ENCODE results near the gene SFTPB. TPM values are rescaled to one million over a fixed set of nuclear protein-coding genes. Genes with fewer than 3 reads are reported as not detected.

The SFTPB gene
- polyA plus RNA-seq, 4 donors = 0.01 to 34.9 (median 6.0) TPM

- Histone ChIP-seq H3K27me3 (ENCODE audit: control insufficient read depth in 3 of 3, insufficient read depth in 3 of 3, low read length in 3 of 3) (peaks cover 0 to 5% (median 0%) of the 10 kb centered on the region in 3 donors), H3K4me1 (ENCODE audit: control insufficient read depth in 3 of 3, insufficient read depth in 2 of 3, low read depth in 1 of 3, low read length in 2 of 3) (peaks cover 0 to 3% (median 0%) of the 10 kb centered on the region in 3 donors), H3K4me3 (ENCODE audit: low read depth in 1 of 3, low read length in 3 of 3) (no peak overlapping the region), H3K27ac (ENCODE audit: low read depth in 1 of 3, low read length in 2 of 3) (peak overlapping the region in 1 of 3 donors; percentile 62), H3K9me3 (ENCODE audit: control insufficient read depth in 2 of 2, insufficient read depth in 1 of 2, low read depth in 1 of 2, low read length in 1 of 2) (no peaks in the 10 kb centered on the region), H3K36me3 (ENCODE audit: control insufficient read depth in 3 of 3, insufficient read depth in 2 of 3, low read depth in 1 of 3, low read length in 3 of 3) (no peaks in the 10 kb centered on the region)
- FAIRE-seq = no peak
- WGBS, 3 donors = 77 to 90% (median 78%) methylated on average over 2 of the region's 2 CpGs
- DNase-seq = peak in 1 of 2 donors; percentile 32
Observed at GRCh38 chr2:85705680-85706039, 37.7 kb upstream of the SFTPB start.

GRCh38 chr2:85704800-85705679, 37.0 kb upstream of the SFTPB start:
- 60 to 83% (median 64%) methylated on average over 8 of the region's 8 CpGs for WGBS, 3 donors
- no peaks in the 10 kb centered on the region for H3K9me3 ChIP-seq (ENCODE audit: control insufficient read depth in 2 of 2, insufficient read depth in 1 of 2, low read depth in 1 of 2, low read length in 1 of 2)
- DNase-seq (no peak), FAIRE-seq (no peak)
- H3K27ac ChIP-seq (ENCODE audit: low read depth in 1 of 3, low read length in 2 of 3) = peak overlapping the region in 1 of 3 donors; percentile 62
- H3K4me3 ChIP-seq (ENCODE audit: low read depth in 1 of 3, low read length in 3 of 3) = no peak overlapping the region
- H3K4me1 ChIP-seq (ENCODE audit: control insufficient read depth in 3 of 3, insufficient read depth in 2 of 3, low read depth in 1 of 3, low read length in 2 of 3) = no peaks in the 10 kb centered on the region
- no peaks in the 10 kb centered on the region for H3K36me3 ChIP-seq (ENCODE audit: control insufficient read depth in 3 of 3, insufficient read depth in 2 of 3, low read depth in 1 of 3, low read length in 3 of 3)
- H3K27me3 ChIP-seq (ENCODE audit: control insufficient read depth in 3 of 3, insufficient read depth in 3 of 3, low read length in 3 of 3) = peaks cover 0 to 5% (median 0%) of the 10 kb centered on the region in 3 donors

GRCh38 chr2:85704038-85704437, 36.0 kb upstream of the SFTPB start:
- FAIRE-seq = no peak
- Histone ChIP-seq H3K27me3 (ENCODE audit: control insufficient read depth in 3 of 3, insufficient read depth in 3 of 3, low read length in 3 of 3) (peaks cover 0 to 5% (median 0%) of the 10 kb centered on the region in 3 donors), H3K4me3 (ENCODE audit: low read depth in 1 of 3, low read length in 3 of 3) (no peak overlapping the region), H3K9me3 (ENCODE audit: control insufficient read depth in 2 of 2, insufficient read depth in 1 of 2, low read depth in 1 of 2, low read length in 1 of 2) (no peaks in the 10 kb centered on the region), H3K36me3 (ENCODE audit: control insufficient read depth in 3 of 3, insufficient read depth in 2 of 3, low read depth in 1 of 3, low read length in 3 of 3) (no peaks in the 10 kb centered on the region), H3K27ac (ENCODE audit: low read depth in 1 of 3, low read length in 2 of 3) (no peak overlapping the region), H3K4me1 (ENCODE audit: control insufficient read depth in 3 of 3, insufficient read depth in 2 of 3, low read depth in 1 of 3, low read length in 2 of 3) (no peaks in the 10 kb centered on the region)
- WGBS, 3 donors = 77 to 89% (median 83%) methylated on average over 3 of the region's 3 CpGs
- no peak for DNase-seq

DNA sequence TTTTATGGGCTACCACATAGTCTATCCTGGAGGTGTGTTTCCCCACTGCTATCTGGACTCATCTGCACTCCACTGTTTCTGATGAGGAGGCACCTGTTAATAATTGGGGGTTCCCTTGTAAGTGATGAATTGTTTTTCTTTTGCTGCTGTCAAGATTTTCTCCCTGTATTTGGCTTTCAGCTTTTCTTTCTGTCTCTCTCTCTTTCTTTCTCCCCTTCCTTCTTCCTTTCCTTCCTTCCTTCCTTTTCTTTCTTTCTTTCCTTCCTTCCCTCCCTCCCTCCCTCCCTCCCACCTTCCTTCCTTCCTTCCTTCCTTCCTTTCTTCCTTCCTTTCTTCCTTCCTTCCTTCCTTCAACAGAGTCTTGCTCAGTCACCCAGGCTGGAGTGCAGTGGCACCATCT, 35.3 kb upstream of the SFTPB start:
- H3K4me1 ChIP-seq (ENCODE audit: control insufficient read depth in 3 of 3, insufficient read depth in 2 of 3, low read depth in 1 of 3, low read length in 2 of 3) = no peaks in the 10 kb centered on the region
- no peak overlapping the region for H3K27ac ChIP-seq (ENCODE audit: low read depth in 1 of 3, low read length in 2 of 3)
- no peaks in the 10 kb centered on the region for H3K36me3 ChIP-seq (ENCODE audit: control insufficient read depth in 3 of 3, insufficient read depth in 2 of 3, low read depth in 1 of 3, low read length in 3 of 3)
- no peak overlapping the region for H3K4me3 ChIP-seq (ENCODE audit: low read depth in 1 of 3, low read length in 3 of 3)
- no peaks in the 10 kb centered on the region for H3K9me3 ChIP-seq (ENCODE audit: control insufficient read depth in 2 of 2, insufficient read depth in 1 of 2, low read depth in 1 of 2, low read length in 1 of 2)
- FAIRE-seq (no peak), DNase-seq (no peak)
- peaks cover 0 to 5% (median 0%) of the 10 kb centered on the region in 3 donors for H3K27me3 ChIP-seq (ENCODE audit: control insufficient read depth in 3 of 3, insufficient read depth in 3 of 3, low read length in 3 of 3)

GRCh38 chr2:85702800-85703199, 34.8 kb upstream of the SFTPB start:
- H3K9me3 ChIP-seq (ENCODE audit: control insufficient read depth in 2 of 2, insufficient read depth in 1 of 2, low read depth in 1 of 2, low read length in 1 of 2) = no peaks in the 10 kb centered on the region
- H3K36me3 ChIP-seq (ENCODE audit: control insufficient read depth in 3 of 3, insufficient read depth in 2 of 3, low read depth in 1 of 3, low read length in 3 of 3) = no peaks in the 10 kb centered on the region
- H3K27ac ChIP-seq (ENCODE audit: low read depth in 1 of 3, low read length in 2 of 3) = no peak overlapping the region
- H3K27me3 ChIP-seq (ENCODE audit: control insufficient read depth in 3 of 3, insufficient read depth in 3 of 3, low read length in 3 of 3) = peaks cover 0 to 5% (median 0%) of the 10 kb centered on the region in 3 donors
- FAIRE-seq = no peak
- no peaks in the 10 kb centered on the region for H3K4me1 ChIP-seq (ENCODE audit: control insufficient read depth in 3 of 3, insufficient read depth in 2 of 3, low read depth in 1 of 3, low read length in 2 of 3)
- DNase-seq = no peak
- 55 to 74% (median 56%) methylated on average over 4 of the region's 4 CpGs for WGBS, 3 donors
- H3K4me3 ChIP-seq (ENCODE audit: low read depth in 1 of 3, low read length in 3 of 3) = no peak overlapping the region

DNA sequence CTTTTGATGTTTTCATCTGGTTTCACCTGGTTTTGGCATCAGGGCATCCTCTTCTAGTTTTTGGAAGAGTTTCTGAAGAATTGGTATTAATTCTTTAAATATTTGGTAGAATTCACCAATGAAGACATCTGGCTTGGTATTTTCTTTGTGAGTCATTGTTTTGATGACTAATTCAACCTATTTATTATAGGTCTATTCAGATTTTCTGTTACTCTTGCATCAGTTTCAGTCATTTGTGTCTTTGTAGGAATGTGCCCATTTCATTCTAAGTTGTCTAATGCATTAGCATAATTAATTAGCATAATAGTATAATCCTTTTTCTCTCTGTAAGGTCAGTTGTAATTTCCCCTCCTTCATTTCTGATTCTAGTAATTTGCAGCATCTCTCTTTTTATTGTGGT, 34.2 kb upstream of the SFTPB start:
- Histone ChIP-seq H3K27me3 (ENCODE audit: control insufficient read depth in 3 of 3, insufficient read depth in 3 of 3, low read length in 3 of 3) (peaks cover 0 to 5% (median 0%) of the 10 kb centered on the region in 3 donors), H3K27ac (ENCODE audit: low read depth in 1 of 3, low read length in 2 of 3) (no peak overlapping the region), H3K4me3 (ENCODE audit: low read depth in 1 of 3, low read length in 3 of 3) (no peak overlapping the region), H3K36me3 (ENCODE audit: control insufficient read depth in 3 of 3, insufficient read depth in 2 of 3, low read depth in 1 of 3, low read length in 3 of 3) (no peaks in the 10 kb centered on the region), H3K9me3 (ENCODE audit: control insufficient read depth in 2 of 2, insufficient read depth in 1 of 2, low read depth in 1 of 2, low read length in 1 of 2) (no peaks in the 10 kb centered on the region), H3K4me1 (ENCODE audit: control insufficient read depth in 3 of 3, insufficient read depth in 2 of 3, low read depth in 1 of 3, low read length in 2 of 3) (no peaks in the 10 kb centered on the region)
- no peak for DNase-seq
- no peak for FAIRE-seq

- Histone ChIP-seq H3K4me1 (ENCODE audit: control insufficient read depth in 3 of 3, insufficient read depth in 2 of 3, low read depth in 1 of 3, low read length in 2 of 3) (no peaks in the 10 kb centered on the region), H3K36me3 (ENCODE audit: control insufficient read depth in 3 of 3, insufficient read depth in 2 of 3, low read depth in 1 of 3, low read length in 3 of 3) (no peaks in the 10 kb centered on the region), H3K4me3 (ENCODE audit: low read depth in 1 of 3, low read length in 3 of 3) (no peak overlapping the region), H3K9me3 (ENCODE audit: control insufficient read depth in 2 of 2, insufficient read depth in 1 of 2, low read depth in 1 of 2, low read length in 1 of 2) (no peaks in the 10 kb centered on the region), H3K27ac (ENCODE audit: low read depth in 1 of 3, low read length in 2 of 3) (no peak overlapping the region), H3K27me3 (ENCODE audit: control insufficient read depth in 3 of 3, insufficient read depth in 3 of 3, low read length in 3 of 3) (no peaks in the 10 kb centered on the region)
- WGBS, 3 donors = 81 to 95% (median 95%) methylated on average over 1 of the region's 1 CpG
- DNase-seq (no peak), FAIRE-seq (no peak)
Observed at GRCh38 chr2:85699325-85699724, 31.3 kb upstream of the SFTPB start.

DNA sequence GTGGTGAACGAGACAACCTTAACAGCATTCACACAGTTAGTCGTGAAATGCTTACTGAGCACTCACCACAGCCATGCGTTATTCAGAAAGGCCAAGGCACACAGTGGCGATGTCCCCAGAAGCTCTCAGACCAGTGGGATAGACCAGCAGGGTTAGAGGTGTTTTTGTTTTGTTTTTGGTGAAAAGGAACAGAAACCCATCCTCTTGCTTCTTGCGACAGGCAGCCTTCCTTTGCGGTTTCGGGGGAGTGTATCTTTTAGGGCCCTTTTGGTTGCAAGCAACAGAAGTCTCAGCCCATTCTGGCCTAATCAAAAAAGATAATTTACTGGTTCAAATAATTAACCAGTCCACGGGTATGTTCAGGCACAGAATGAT, 30.9 kb upstream of the SFTPB start:
- H3K4me3 ChIP-seq (ENCODE audit: low read depth in 1 of 3, low read length in 3 of 3) = no peak overlapping the region
- no peaks in the 10 kb centered on the region for H3K9me3 ChIP-seq (ENCODE audit: control insufficient read depth in 2 of 2, insufficient read depth in 1 of 2, low read depth in 1 of 2, low read length in 1 of 2)
- FAIRE-seq (no peak), DNase-seq (no peak)
- 68 to 89% (median 78%) methylated on average over 8 of the region's 8 CpGs for WGBS, 3 donors
- no peaks in the 10 kb centered on the region for H3K4me1 ChIP-seq (ENCODE audit: control insufficient read depth in 3 of 3, insufficient read depth in 2 of 3, low read depth in 1 of 3, low read length in 2 of 3)
- no peaks in the 10 kb centered on the region for H3K36me3 ChIP-seq (ENCODE audit: control insufficient read depth in 3 of 3, insufficient read depth in 2 of 3, low read depth in 1 of 3, low read length in 3 of 3)
- no peak overlapping the region for H3K27ac ChIP-seq (ENCODE audit: low read depth in 1 of 3, low read length in 2 of 3)
- no peaks in the 10 kb centered on the region for H3K27me3 ChIP-seq (ENCODE audit: control insufficient read depth in 3 of 3, insufficient read depth in 3 of 3, low read length in 3 of 3)
